ENCODE data around the gene QRFP. TPM values are rescaled to one million over a fixed set of nuclear protein-coding genes. Genes with fewer than 3 reads are reported as not detected.

QRFP gene
- total and polyA plus RNA-seq, 11 donors: not detected

DNA sequence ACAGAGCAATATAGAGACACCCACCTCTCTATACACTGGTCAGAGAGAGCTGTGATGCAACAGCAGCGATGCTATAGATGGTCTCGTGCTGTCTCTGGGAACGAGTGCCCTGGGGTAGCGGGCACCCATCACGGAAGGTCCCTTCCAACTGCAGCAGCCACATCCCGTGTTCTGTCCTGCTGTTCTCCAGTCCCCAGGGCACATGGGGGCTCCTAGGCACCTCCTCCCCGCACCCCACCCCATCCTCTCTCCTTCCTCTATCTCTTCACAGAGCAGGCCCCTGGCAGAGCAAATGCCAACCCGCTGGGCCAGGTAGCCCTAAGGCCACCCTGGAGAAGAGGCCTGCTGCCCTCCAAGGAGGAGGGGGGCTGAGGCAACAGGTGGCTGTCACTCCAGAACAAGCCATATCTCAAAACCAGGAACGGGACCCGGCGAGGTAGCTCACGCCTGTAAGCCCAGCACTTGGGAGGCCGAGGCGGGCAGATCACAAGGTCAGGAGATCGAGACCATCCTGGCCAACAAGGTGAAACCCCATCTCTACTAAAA lies 34.3 kb upstream of the QRFP start:
- no peak for DNase-seq
- no peak overlapping the region for H3K4me3 ChIP-seq
- 89 to 93% (median 90%) methylated on average over 15 of the region's 15 CpGs for WGBS, 4 donors
- TF ChIP-seq POLR2A (IDR thresholded peaks at IDR 0.05): no peak
- TF ChIP-seq, protein P1, sequence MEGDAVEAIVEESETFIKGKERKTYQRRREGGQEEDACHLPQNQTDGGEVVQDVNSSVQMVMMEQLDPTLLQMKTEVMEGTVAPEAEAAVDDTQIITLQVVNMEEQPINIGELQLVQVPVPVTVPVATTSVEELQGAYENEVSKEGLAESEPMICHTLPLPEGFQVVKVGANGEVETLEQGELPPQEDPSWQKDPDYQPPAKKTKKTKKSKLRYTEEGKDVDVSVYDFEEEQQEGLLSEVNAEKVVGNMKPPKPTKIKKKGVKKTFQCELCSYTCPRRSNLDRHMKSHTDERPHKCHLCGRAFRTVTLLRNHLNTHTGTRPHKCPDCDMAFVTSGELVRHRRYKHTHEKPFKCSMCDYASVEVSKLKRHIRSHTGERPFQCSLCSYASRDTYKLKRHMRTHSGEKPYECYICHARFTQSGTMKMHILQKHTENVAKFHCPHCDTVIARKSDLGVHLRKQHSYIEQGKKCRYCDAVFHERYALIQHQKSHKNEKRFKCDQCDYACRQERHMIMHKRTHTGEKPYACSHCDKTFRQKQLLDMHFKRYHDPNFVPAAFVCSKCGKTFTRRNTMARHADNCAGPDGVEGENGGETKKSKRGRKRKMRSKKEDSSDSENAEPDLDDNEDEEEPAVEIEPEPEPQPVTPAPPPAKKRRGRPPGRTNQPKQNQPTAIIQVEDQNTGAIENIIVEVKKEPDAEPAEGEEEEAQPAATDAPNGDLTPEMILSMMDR (IDR thresholded peaks at IDR 0.05): no peak
- no peaks in the 10 kb centered on the region for H3K36me3 ChIP-seq
- intact Hi-C loops (cut with DNase I): loop anchor here in 2 of 10 donors (5.0 kb wide), 2 partner anchors 54 to 59 kb away; no protein-coding TSS in a partner anchor
- H3K4me1 ChIP-seq: peaks cover 0 to 39% (median 11%) of the 10 kb centered on the region in 12 donors
- H3K9me3 ChIP-seq: no peaks in the 10 kb centered on the region
- peaks cover 12 to 42% (median 24%) of the 10 kb centered on the region in 9 donors for H3K27me3 ChIP-seq
- H3K27ac ChIP-seq: no peak overlapping the region
- no peak for ATAC-seq

DNA sequence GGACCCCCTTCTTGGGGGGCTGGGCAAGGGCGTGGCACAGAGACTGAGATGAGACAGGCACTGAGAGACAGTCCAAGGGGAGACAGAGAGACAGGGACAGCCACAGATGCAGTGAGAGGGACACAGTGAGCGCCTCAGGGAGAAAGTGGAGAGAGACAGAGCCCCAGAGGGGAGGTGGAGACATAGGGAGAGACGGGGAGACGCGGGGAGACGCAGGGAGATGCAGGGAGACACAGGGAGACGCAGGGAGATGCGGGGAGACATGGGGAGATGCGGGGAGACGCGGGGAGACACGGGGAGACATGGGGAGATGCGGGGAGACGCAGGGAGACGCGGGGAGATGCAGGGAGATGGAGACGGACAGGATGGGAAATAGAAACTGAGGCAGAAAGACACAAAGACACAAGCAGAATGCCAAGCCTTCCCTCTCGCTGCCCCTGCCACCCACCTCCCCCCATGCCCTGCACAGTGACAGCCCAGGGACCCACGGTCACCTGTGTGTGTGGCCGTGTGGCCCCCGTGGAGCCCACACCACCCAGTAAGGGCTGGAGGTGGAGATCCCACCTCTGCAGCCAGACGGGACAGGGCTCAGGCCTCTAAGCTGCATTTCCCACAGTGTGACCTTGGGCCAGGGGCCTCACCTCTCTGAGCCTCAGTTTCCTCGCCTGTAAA lies 33.7 kb upstream of the QRFP start:
- H3K36me3 ChIP-seq: no peaks in the 10 kb centered on the region
- TF ChIP-seq, protein P1 (IDR thresholded peaks at IDR 0.05): no peak
- no peak for TF ChIP-seq POLR2A (IDR thresholded peaks at IDR 0.05)
- WGBS, 4 donors: 83 to 91% (median 87%) methylated on average over 23 of the region's 23 CpGs
- DNase-seq (no peak), ATAC-seq (no peak)
- peaks cover 8 to 36% (median 19%) of the 10 kb centered on the region in 9 donors for H3K27me3 ChIP-seq
- H3K4me3 ChIP-seq: no peak overlapping the region
- H3K27ac ChIP-seq: no peak overlapping the region
- intact Hi-C loops (cut with DNase I): loop anchor here in 2 of 10 donors (5.0 kb wide), 2 partner anchors 53 to 58 kb away; no protein-coding TSS in a partner anchor
- no peaks in the 10 kb centered on the region for H3K9me3 ChIP-seq
- peaks cover 0 to 38% (median 11%) of the 10 kb centered on the region in 12 donors for H3K4me1 ChIP-seq

DNA sequence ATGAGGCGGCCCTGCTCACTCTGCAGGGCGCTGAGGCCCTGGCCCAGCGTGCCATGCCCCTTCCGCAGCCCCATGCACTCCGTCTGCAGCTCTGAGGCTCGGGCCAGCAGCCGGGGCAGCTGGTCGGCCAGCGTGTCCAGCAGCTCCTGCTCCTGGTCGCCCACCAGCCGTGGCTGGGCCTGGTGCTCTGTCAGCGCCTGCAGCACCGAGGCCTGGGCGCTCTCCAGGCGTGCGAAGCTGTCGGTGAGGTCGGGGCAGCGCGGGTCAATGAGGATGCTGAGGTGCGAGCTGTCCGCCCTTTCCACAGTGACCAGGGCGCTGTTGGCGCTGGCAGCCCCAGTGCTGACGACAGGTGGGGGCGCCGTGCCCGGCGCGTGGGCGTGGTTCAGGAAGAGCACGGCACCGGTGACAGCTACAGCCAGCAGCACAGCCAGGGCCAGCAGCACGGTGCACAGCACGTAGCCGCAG lies 33.0 kb upstream of the QRFP start:
- Histone ChIP-seq H3K36me3 (no peaks in the 10 kb centered on the region), H3K4me1 (peaks cover 0 to 36% (median 11%) of the 10 kb centered on the region in 12 donors), H3K27me3 (peaks cover 4 to 30% (median 15%) of the 10 kb centered on the region in 9 donors), H3K4me3 (no peak overlapping the region), H3K9me3 (no peaks in the 10 kb centered on the region), H3K27ac (no peak overlapping the region)
- ATAC-seq: no peak
- no peak for DNase-seq
- intact Hi-C loops (cut with DNase I): loop anchor here in 2 of 10 donors (5.0 kb wide), 2 partner anchors 52 to 57 kb away; no protein-coding TSS in a partner anchor
- 78 to 90% (median 84%) methylated on average over 5 to 36 of the region's 36 CpGs for WGBS, 4 donors
- TF ChIP-seq, protein P1 (IDR thresholded peaks at IDR 0.05): no peak
- no peak for TF ChIP-seq POLR2A (IDR thresholded peaks at IDR 0.05)
